Lower lobe of right lung (tissue), 2 donors: ENCODE data around the gene UQCR11. TPM values are rescaled to one million over a fixed set of nuclear protein-coding genes. Genes with fewer than 3 reads are reported as not detected.

Experiments used
- ATAC-seq, 2 donors: fragments of 200-7000 bp; cut with Tn5 transposase; one replicate each; pipeline ENCODE4 v1.9.1; 2020 to 2022; ENCODE audit warnings: mild to moderate bottlenecking in 2 of 2, moderate library complexity in 2 of 2
- DNase-seq: peaks from one replicate; pipeline ENCODE4 v3.0.0-alpha.2; 2020
- H3K27ac ChIP-seq: fragments of 200-600 bp; one replicate; pipeline ENCODE4 v1.8.0; 2022
- H3K27me3 ChIP-seq: fragments of 200-600 bp; one replicate; pipeline ENCODE4 v1.8.0; 2022; ENCODE audit warnings: low read depth
- H3K36me3 ChIP-seq: fragments of 200-600 bp; one replicate; pipeline ENCODE4 v1.8.0; 2022; ENCODE audit warnings: mild to moderate bottlenecking
- H3K4me1 ChIP-seq: fragments of 200-600 bp; one replicate; pipeline ENCODE4 v1.8.0; 2022
- H3K4me3 ChIP-seq: fragments of 200-600 bp; one replicate; pipeline ENCODE4 v1.8.0; 2022; ENCODE audit warnings: mild to moderate bottlenecking
- H3K9me3 ChIP-seq: fragments of 200-600 bp; one replicate; pipeline ENCODE4 v1.8.0; 2022
- CTCF ChIP-seq: fragments of 200-600 bp; IDR thresholded peaks from one replicate; pipeline ENCODE4 v1.8.0; 2022; ENCODE audit warnings: antibody characterized with exemption, mild to moderate bottlenecking
- intact Hi-C: fragments of 100-400 bp; cut with DNase I; formaldehyde crosslinking; loops from one replicate; pipeline ENCODE4 v1.11.0; 2022
- long read RNA-seq: library from polyadenylated mRNA; unstranded; transcript quantifications from one replicate; pipeline ENCODE4 v2.0.0, GENCODE V29; 2021
- total RNA-seq: library from RNA; stranded (reverse); fragmentation: NEBNext Ultra II Directional; extraction: Animal tissue kit (Norgen Biotek cat#: 25700); gene quantifications from one replicate; pipeline ENCODE4 v1.2.1, GENCODE V29; 2021
- donor health status: DM: no; HTN: yes; CAD: no; lungs with severe emphysema.

UQCR11 gene
- 164 TPM for total RNA-seq
- long read RNA-seq, transcript UQCR11-203 (3 exons, 1,324 nt): major isoform, 111 of 121 reads
- long read RNA-seq, partial matches to known transcripts: 1 of 121 reads
- long read RNA-seq, other reads (novel, unspliced or antisense): 4 of 121 reads

DNA sequence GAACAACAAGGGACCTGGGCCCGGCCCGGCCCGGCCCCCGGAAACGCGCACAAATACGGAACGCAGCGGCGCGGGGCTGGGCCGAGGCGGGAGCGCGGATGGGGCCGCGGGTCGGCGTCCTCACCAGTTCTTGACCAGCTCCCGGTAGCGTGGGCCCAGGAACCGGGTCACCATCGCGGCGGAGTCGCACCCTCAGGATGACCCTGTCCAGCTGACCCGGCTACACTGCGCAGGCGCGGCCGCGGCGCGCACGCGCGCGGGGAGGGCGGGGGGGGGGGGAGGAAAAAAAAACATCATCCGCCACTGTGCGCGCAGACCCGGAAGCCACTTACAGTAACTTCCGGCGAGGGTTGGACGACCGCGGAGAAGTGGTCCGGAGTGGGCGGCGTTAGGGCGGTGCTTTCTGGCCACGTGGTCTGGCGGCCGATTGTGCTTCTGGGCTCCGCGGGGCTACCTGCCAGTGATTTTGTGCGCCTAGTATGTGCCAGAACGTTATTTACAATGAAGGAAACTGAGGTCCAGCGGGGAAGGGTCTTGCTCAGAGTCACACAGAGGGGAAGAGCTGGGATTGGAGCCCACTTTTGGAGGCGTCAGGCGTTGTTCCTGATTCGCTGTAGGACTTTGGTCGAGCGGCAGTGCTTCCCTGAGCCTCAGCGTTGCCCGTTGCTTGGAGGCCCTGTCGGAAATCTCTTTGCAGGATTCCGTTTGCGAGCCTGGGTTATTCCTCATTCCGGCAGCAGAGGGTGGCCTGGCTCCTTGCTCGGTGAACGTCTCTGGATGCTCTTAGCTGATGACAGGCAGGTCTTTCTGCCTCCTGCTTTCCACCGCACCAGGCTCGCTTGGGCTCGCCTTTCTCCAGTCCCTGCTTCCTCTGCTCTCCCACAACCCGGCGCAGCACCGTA lies at the start of gene UQCR11:
TSS of gene UQCR11 (minus strand) at position 227 of the 902 bp plus-strand sequence. CDS start at position 174, 53 bp downstream.
- DNase-seq: peak; percentile 96
- Histone ChIP-seq H3K36me3 (no peaks in the 10 kb centered on the region), H3K27ac (peak within 1 kb of the TSS; percentile 89), H3K4me1 (peaks cover 53% of the 10 kb centered on the region), H3K4me3 (peak within 1 kb of the TSS; percentile 100), H3K27me3 (no peaks in the 10 kb centered on the region), H3K9me3 (no peaks in the 10 kb centered on the region)
- intact Hi-C loops: no loop called here
- peak; percentile 94 to 97 for ATAC-seq
- TF ChIP-seq CTCF: peak; percentile 60

- Histone ChIP-seq H3K4me1 (peaks cover 25% of the 10 kb centered on the region), H3K27ac (no peak overlapping the region), H3K9me3 (no peaks in the 10 kb centered on the region), H3K27me3 (no peaks in the 10 kb centered on the region), H3K4me3 (no peak overlapping the region), H3K36me3 (peaks cover 6% of the 10 kb centered on the region)
- DNase-seq (no peak), ATAC-seq (no peak)
- intact Hi-C loops: no loop called here
- no peak for TF ChIP-seq CTCF
Observed at GRCh38 chr19:1654178-1654792, 49.0 kb upstream of the UQCR11 start.

- H3K36me3 ChIP-seq: peaks cover 15% of the 10 kb centered on the region
- H3K4me3 ChIP-seq: peak overlapping the region; percentile 68
- TF ChIP-seq CTCF: no peak
- intact Hi-C loops: no loop called here
- ATAC-seq: peak in 1 of 2 donors; percentile 0
- H3K4me1 ChIP-seq: peaks cover 25% of the 10 kb centered on the region
- DNase-seq: no peak
- H3K27ac ChIP-seq: peak overlapping the region; percentile 100
- H3K9me3 ChIP-seq: no peaks in the 10 kb centered on the region
- no peaks in the 10 kb centered on the region for H3K27me3 ChIP-seq
Observed at GRCh38 chr19:1653300-1653628, 48.0 kb upstream of the UQCR11 start.

GRCh38 chr19:1652471-1653299 lies 47.4 kb upstream of the UQCR11 start, which contains the start of gene TCF3:
TCF3 (minus strand) TSS chr19:1652615; CDS start chr19:1650248, 2,367 bp downstream.
- no peak for TF ChIP-seq CTCF
- H3K27ac ChIP-seq: peak within 1 kb of the TSS; percentile 100
- no peaks in the 10 kb centered on the region for H3K9me3 ChIP-seq
- peak; percentile 98 for DNase-seq
- peak within 1 kb of the TSS; percentile 83 for H3K4me3 ChIP-seq
- ATAC-seq: peak; percentile 98
- H3K4me1 ChIP-seq: peaks cover 20% of the 10 kb centered on the region
- no peaks in the 10 kb centered on the region for H3K27me3 ChIP-seq
- intact Hi-C loops: no loop called here
- peaks cover 20% of the 10 kb centered on the region for H3K36me3 ChIP-seq
